Endothelial cell of umbilical vein (primary cell): Measurements from ENCODE around the gene GRK6.

Experiments used
- CTCF ChIP-seq, 2 donors: IDR thresholded peaks; 1 replicate in 1 of 2; 2 replicates in 1 of 2; pipeline ENCODE4 v1.5.1; 2011; ENCODE audit warnings: low read length in 2 of 2, mild to moderate bottlenecking in 2 of 2, moderate library complexity in 2 of 2, control low read depth in 1 of 2, inconsistent platforms in 1 of 2, low read depth in 1 of 2; ENCODE audit not compliant: insufficient read depth in 1 of 2; ENCODE audit errors: extremely low read depth in 1 of 2
- EZH2 ChIP-seq: IDR thresholded peaks from 2 replicates; pipeline ENCODE4 v1.6.1; 2012; ENCODE audit warnings: borderline replicate concordance, low read depth, mild to moderate bottlenecking, moderate library complexity, low read length, inconsistent platforms; ENCODE audit not compliant: severe bottlenecking
- JUN ChIP-seq: IDR thresholded peaks from 2 replicates; pipeline ENCODE4 v1.6.1; 2011; ENCODE audit warnings: borderline replicate concordance, low read depth; ENCODE audit not compliant: insufficient read length, insufficient read depth
- MYC ChIP-seq: IDR thresholded peaks from one replicate; pipeline ENCODE4 v1.6.1; 2011; ENCODE audit warnings: mild to moderate bottlenecking, low read depth, low read length
- POLR2A ChIP-seq: IDR thresholded peaks from 2 replicates; pipeline ENCODE4 v1.6.1; 2012; ENCODE audit warnings: low read depth, mild to moderate bottlenecking, control low read depth, low read length
- POLR2AphosphoS5 ChIP-seq: IDR thresholded peaks from 2 replicates; pipeline ENCODE4 v1.6.1; 2012; ENCODE audit warnings: low read depth, mild to moderate bottlenecking, control low read depth, low read length, moderate library complexity; ENCODE audit not compliant: insufficient read depth

- TF ChIP-seq CTCF (IDR thresholded peaks at IDR 0.05; ENCODE audit: extremely low read depth in 1 of 2, insufficient read depth in 1 of 2, low read depth in 1 of 2, low read length in 2 of 2) (no peak), EZH2 (no peak), POLR2A (peak; percentile 15), POLR2AphosphoS5 (no peak), JUN (no peak), MYC (no peak)
Measured at GRCh38 chr5:177477701-177478477, 51.4 kb downstream of the GRK6 start.
